C4-2B (cell line): ENCODE measurements around the gene LRIT2.

Experiments used
- H3K27ac ChIP-seq: fragments of 450-650 bp; 2 replicates; pipeline ENCODE4 v1.5.1; 2017
- ZFX ChIP-seq: fragments of 450-650 bp; IDR thresholded peaks from 2 replicates; pipeline ENCODE4 v1.6.1; 2017
- TF ChIP-seq, protein P1 (sequence below): fragments of 450-650 bp; conservative IDR thresholded peaks from 2 replicates; pipeline ENCODE4 v1.5.1; 2017; ENCODE audit warnings: mild to moderate bottlenecking

The LRIT2 gene

DNA sequence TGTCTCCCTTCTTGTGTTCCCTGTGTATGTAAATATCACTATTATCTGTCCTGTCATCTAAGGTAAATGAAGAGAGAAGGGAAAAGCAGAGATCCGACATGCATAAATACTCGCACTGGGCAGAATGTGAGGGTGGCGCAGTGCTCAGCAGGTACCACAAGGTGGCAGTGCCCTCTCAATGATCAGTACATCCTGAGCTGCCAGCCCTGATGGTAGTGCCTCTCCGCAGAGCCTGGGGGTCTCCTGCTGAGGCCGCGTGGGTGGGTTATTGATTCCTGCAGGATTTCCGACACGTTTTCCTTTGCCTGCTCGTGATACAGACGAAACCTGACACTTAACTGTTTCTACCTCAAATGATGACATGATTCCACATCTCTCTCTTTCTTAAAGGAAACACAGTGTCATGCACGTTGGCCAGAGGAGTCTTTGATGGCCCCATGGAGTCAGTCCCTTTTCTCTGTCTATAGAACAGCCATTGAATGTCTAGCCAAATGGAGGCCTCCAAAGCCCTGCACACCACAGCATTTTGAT, 39.3 kb upstream of the LRIT2 start:
- no peak for TF ChIP-seq ZFX
- TF ChIP-seq, protein P1, sequence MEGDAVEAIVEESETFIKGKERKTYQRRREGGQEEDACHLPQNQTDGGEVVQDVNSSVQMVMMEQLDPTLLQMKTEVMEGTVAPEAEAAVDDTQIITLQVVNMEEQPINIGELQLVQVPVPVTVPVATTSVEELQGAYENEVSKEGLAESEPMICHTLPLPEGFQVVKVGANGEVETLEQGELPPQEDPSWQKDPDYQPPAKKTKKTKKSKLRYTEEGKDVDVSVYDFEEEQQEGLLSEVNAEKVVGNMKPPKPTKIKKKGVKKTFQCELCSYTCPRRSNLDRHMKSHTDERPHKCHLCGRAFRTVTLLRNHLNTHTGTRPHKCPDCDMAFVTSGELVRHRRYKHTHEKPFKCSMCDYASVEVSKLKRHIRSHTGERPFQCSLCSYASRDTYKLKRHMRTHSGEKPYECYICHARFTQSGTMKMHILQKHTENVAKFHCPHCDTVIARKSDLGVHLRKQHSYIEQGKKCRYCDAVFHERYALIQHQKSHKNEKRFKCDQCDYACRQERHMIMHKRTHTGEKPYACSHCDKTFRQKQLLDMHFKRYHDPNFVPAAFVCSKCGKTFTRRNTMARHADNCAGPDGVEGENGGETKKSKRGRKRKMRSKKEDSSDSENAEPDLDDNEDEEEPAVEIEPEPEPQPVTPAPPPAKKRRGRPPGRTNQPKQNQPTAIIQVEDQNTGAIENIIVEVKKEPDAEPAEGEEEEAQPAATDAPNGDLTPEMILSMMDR, result peak; percentile 97
- H3K27ac ChIP-seq, result no peak overlapping the region

DNA sequence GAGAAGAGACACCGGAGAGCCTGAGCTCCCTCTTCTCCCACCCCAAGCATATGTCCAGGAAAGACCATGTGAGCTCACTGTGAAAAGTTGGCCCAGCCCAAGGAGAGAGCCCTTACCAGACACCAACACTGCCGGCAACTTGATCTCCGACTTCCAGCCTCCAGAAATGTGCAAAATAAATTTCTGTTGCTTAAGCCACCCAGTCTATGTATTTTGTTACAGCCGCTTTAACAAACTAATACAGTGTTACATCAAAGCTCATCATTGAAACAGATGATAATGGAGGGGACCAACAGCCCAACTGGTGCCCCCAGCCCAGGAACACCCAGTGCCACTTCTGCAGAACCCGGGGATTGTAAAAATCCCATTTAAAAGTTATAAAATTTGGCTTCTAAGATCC, 38.4 kb upstream of the LRIT2 start:
- no peak for TF ChIP-seq ZFX
- TF ChIP-seq, protein P1, result no peak
- H3K27ac ChIP-seq, result no peak overlapping the region

DNA sequence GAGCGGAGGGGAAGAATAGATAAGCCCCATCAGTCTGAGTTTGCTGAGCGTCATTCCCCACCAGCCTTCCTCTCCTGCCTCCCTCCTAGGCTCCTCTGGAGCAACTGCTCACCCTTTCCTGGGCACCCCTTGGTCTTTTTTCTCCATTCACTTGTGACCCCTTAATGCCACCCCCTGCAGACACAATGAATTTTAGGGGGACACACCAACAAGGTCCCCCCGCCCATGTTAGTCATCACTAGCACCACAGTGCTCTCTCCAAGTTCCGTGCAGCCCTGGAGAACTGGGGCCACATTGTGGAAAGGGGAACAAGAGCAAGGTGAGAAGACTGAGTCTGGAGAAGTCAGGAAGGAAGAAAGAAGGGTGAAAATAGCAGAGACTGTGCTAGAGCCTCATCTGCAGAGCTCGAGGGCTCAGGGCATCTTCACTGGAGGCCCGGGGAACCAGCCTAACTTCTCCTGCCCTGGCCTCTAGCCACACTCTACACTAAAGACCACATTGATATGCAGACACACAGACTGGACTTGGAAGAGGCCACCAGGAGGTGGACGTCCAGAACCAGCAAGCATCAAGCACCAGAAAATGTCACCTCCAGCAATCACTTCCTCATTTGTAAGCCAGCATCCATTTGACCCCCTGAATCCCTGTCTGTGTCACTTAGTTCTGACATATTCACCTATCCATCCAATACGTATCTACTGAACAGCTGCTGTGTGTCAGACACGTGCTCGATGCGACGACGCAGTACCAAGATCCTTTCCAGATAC, 37.0 kb upstream of the LRIT2 start:
- no peak overlapping the region for H3K27ac ChIP-seq
- TF ChIP-seq, protein P1, result no peak
- TF ChIP-seq ZFX, result no peak

DNA sequence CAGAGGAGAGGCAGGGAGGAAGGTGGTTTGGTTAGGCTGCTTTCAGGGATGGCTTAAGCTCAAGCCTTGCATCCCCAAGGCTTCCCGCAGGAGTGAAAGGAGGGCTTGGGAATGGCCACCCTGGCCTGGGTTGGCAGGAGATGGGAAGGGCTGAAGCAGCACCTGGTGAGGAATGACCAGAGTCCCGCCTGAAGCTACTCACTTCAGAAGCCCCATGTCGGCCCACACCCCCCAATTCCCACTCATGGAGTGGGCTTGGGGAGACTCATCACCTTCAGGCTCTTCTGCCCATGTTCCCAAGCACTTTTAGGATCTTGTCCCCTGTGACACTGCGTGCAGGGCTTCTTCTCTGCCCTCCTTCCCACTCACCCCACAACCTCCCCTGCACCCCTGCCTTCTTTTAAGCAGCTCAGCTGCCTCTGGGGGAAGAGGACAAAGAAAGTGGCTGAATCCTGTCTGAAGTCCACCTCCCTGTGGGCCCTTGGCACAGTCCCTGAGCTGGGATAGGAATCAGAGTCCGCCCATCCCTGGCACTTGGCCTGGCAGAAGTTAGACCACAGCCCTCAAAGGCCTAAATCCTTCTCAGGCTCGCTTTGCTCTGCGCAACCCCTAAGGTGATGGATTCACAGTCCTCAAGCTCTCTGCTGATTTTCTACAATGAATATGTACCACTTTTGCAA, 36.0 kb upstream of the LRIT2 start:
- no peak overlapping the region for H3K27ac ChIP-seq
- TF ChIP-seq, protein P1, result no peak
- TF ChIP-seq ZFX, result no peak

DNA sequence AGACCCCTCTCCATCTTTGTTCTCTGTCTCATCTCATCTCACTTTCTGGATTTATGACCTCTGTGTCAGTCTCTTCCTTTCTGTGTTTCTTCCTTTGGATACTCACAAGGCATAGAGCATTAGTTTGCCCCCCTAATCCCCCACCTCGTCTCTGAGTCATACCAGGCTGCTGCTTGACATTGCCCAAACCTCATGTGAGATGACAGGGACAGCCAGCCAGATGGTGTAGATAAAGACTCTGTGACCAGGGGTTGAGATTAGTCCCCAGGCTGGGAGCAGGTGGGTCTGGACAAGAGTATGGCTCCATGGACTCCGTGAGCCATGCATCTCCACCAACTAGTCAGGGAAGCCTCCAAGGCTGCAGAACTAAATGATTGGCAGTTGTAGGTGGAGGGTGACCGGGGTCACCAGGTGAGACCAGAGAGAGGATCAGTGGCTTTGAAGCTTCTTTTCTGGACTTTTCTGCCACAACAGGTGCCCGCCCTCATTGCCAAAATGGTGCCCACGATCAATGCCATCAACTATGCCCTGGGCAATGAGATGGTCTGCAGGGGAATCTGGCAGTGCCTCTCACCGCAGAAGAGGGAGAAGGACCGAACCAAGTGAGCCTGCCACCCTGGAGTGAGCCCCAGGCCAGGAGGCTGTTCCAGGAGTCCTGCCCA, 32.8 kb upstream of the LRIT2 start:
- TF ChIP-seq, protein P1, result no peak
- TF ChIP-seq ZFX, result no peak
- H3K27ac ChIP-seq, result no peak overlapping the region

DNA sequence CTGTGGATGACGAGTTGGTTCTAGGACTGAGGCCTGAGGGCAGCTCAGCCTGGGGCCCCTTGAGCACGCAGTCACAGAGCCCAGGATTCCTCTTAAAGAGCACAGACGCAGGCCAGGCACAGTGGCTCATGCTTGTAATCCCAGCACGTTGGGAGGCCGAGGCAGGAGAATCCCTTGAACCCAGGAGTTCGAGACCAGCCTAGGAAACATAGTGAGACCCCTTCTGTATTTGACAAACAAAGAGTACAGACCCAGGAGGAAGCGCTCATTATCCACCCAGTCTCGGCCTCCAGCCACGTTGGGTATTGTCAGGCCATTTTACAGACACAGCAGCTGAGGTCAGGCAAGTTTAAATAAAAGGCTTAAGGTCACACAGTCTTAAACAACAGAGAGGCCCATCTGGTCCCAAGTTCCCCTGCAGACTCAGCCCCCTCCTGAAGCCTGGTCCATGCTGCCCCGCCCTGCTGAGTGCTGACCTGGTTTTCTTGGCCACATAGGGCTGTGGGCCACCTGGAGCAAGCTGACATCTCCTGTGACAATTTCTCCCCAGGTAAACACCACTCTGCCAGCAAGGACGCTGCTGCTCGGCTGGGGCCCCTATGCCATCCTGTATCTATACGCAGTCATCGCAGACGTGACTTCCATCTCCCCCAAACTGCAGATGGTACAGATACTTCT, 32.1 kb upstream of the LRIT2 start:
- TF ChIP-seq, protein P1, result peak; percentile 42
- TF ChIP-seq ZFX, result no peak
- H3K27ac ChIP-seq, result no peak overlapping the region
